ENCODE measurements around the gene ZNF575.

Gene ZNF575

GRCh38 chr19:43552198-43552450 is 19.1 kb downstream of the ZNF575 start:
- no peaks in the 10 kb centered on the region for H3K9me3 ChIP-seq (ENCODE audit: insufficient read depth, low read length)
- TF ChIP-seq EZH2phosphoT487 (IDR thresholded peaks at IDR 0.05; ENCODE audit: low read depth) (no peak), CTCF (IDR thresholded peaks at IDR 0.05; ENCODE audit: low read depth, low read length) (no peak)
- H3K4me1 ChIP-seq (ENCODE audit: low read length), result no peaks in the 10 kb centered on the region
- H2AFZ ChIP-seq (ENCODE audit: low read depth, low read length), result no peak overlapping the region
- H4K20me1 ChIP-seq (ENCODE audit: insufficient read depth, low read length), result 0 out of 2 replicates have a peak, but pooled peaks cover 3% of the 10 kb centered on the region
- H3K79me2 ChIP-seq (ENCODE audit: low read length), result no peaks in the 10 kb centered on the region
- no peak overlapping the region for H3K4me3 ChIP-seq (ENCODE audit: low read length)
- no peak overlapping the region for H3K4me2 ChIP-seq (ENCODE audit: low read length)
- H3K36me3 ChIP-seq (replicated peaks; ENCODE audit: low read depth, low read length), result peaks cover 34% of the 10 kb centered on the region
- no peak overlapping the region for H3K9ac ChIP-seq (ENCODE audit: low read length)
- H3K27ac ChIP-seq (ENCODE audit: low read length), result no peak overlapping the region
- H3K27me3 ChIP-seq (ENCODE audit: low read depth, low read length), result no peaks in the 10 kb centered on the region

GRCh38 chr19:43552616-43553015 is 19.6 kb downstream of the ZNF575 start:
- Histone ChIP-seq H3K4me2 (ENCODE audit: low read length) (no peak overlapping the region), H3K9ac (ENCODE audit: low read length) (no peak overlapping the region), H2AFZ (ENCODE audit: low read depth, low read length) (no peak overlapping the region), H3K36me3 (replicated peaks; ENCODE audit: low read depth, low read length) (peaks cover 32% of the 10 kb centered on the region), H3K27ac (ENCODE audit: low read length) (no peak overlapping the region), H3K27me3 (ENCODE audit: low read depth, low read length) (no peaks in the 10 kb centered on the region), H3K9me3 (ENCODE audit: insufficient read depth, low read length) (no peaks in the 10 kb centered on the region), H3K4me1 (ENCODE audit: low read length) (no peaks in the 10 kb centered on the region), H4K20me1 (ENCODE audit: insufficient read depth, low read length) (0 out of 2 replicates have a peak, but pooled peaks cover 3% of the 10 kb centered on the region), H3K4me3 (ENCODE audit: low read length) (no peak overlapping the region), H3K79me2 (ENCODE audit: low read length) (no peaks in the 10 kb centered on the region)
- TF ChIP-seq CTCF (IDR thresholded peaks at IDR 0.05; ENCODE audit: low read depth, low read length), result no peak
- TF ChIP-seq EZH2phosphoT487 (IDR thresholded peaks at IDR 0.05; ENCODE audit: low read depth), result no peak

- no peaks in the 10 kb centered on the region for H3K27me3 ChIP-seq (ENCODE audit: low read depth, low read length)
- no peak overlapping the region for H3K27ac ChIP-seq (ENCODE audit: low read length)
- no peaks in the 10 kb centered on the region for H3K79me2 ChIP-seq (ENCODE audit: low read length)
- H3K4me1 ChIP-seq (ENCODE audit: low read length), result no peaks in the 10 kb centered on the region
- H2AFZ ChIP-seq (ENCODE audit: low read depth, low read length), result no peak overlapping the region
- no peak for TF ChIP-seq EZH2phosphoT487 (IDR thresholded peaks at IDR 0.05; ENCODE audit: low read depth)
- TF ChIP-seq CTCF (IDR thresholded peaks at IDR 0.05; ENCODE audit: low read depth, low read length), result no peak
- H3K4me3 ChIP-seq (ENCODE audit: low read length), result no peak overlapping the region
- H3K4me2 ChIP-seq (ENCODE audit: low read length), result no peak overlapping the region
- peaks cover 30% of the 10 kb centered on the region for H3K36me3 ChIP-seq (replicated peaks; ENCODE audit: low read depth, low read length)
- H3K9me3 ChIP-seq (ENCODE audit: insufficient read depth, low read length), result no peaks in the 10 kb centered on the region
- 0 out of 2 replicates have a peak, but pooled peaks cover 3% of the 10 kb centered on the region for H4K20me1 ChIP-seq (ENCODE audit: insufficient read depth, low read length)
- no peak overlapping the region for H3K9ac ChIP-seq (ENCODE audit: low read length)
Observed at GRCh38 chr19:43553656-43554055, 20.7 kb downstream of the ZNF575 start.

- no peaks in the 10 kb centered on the region for H3K27me3 ChIP-seq (ENCODE audit: low read depth, low read length)
- H3K27ac ChIP-seq (ENCODE audit: low read length), result no peak overlapping the region
- H4K20me1 ChIP-seq (ENCODE audit: insufficient read depth, low read length), result 0 out of 2 replicates have a peak, but pooled peaks cover 3% of the 10 kb centered on the region
- H3K9me3 ChIP-seq (ENCODE audit: insufficient read depth, low read length), result no peaks in the 10 kb centered on the region
- TF ChIP-seq CTCF (IDR thresholded peaks at IDR 0.05; ENCODE audit: low read depth, low read length) (no peak), EZH2phosphoT487 (IDR thresholded peaks at IDR 0.05; ENCODE audit: low read depth) (no peak)
- no peaks in the 10 kb centered on the region for H3K4me1 ChIP-seq (ENCODE audit: low read length)
- H3K4me2 ChIP-seq (ENCODE audit: low read length), result no peak overlapping the region
- peaks cover 26% of the 10 kb centered on the region for H3K36me3 ChIP-seq (replicated peaks; ENCODE audit: low read depth, low read length)
- no peak overlapping the region for H3K9ac ChIP-seq (ENCODE audit: low read length)
- H2AFZ ChIP-seq (ENCODE audit: low read depth, low read length), result no peak overlapping the region
- no peaks in the 10 kb centered on the region for H3K79me2 ChIP-seq (ENCODE audit: low read length)
- H3K4me3 ChIP-seq (ENCODE audit: low read length), result no peak overlapping the region
Observed at GRCh38 chr19:43554317-43554895, 21.4 kb downstream of the ZNF575 start.
